ENCODE data around the gene STOX1. TPM values are rescaled to one million over a fixed set of nuclear protein-coding genes. Genes with fewer than 3 reads are reported as not detected.

STOX1 gene
- total and polyA plus RNA-seq, 2 donors (not counting 1 experiment from before 2014, with no cell fraction given): under 0.01 to 0.05 TPM

- Histone ChIP-seq H2AFZ (ENCODE audit: low read length) (no peak overlapping the region), H3K27me3 (ENCODE audit: control insufficient read depth, insufficient read depth, low read length) (no peaks in the 10 kb centered on the region), H3K4me1 (ENCODE audit: control insufficient read depth, extremely low read depth, insufficient read depth, low read length) (no peaks in the 10 kb centered on the region), H3K4me3 (replicated peaks in 1 of 4; ENCODE audit: control extremely low read depth in 1 of 4, insufficient read depth in 1 of 4, low read depth in 3 of 4, low read length in 4 of 4) (no peak overlapping the region), H3K79me2 (ENCODE audit: control insufficient read depth, insufficient read depth, low read length) (no peaks in the 10 kb centered on the region), H3K9me3 (ENCODE audit: control insufficient read depth, insufficient read depth, low read depth, low read length) (no peaks in the 10 kb centered on the region), H3K27ac (ENCODE audit: insufficient read depth, low read length) (no peak overlapping the region), H3K9ac (ENCODE audit: insufficient read depth, low read length) (no peak overlapping the region), H3K4me2 (ENCODE audit: extremely low read depth, insufficient read depth, low read length) (no peak overlapping the region), H4K20me1 (ENCODE audit: control insufficient read depth, extremely low read depth, insufficient read depth, low read length) (no peaks in the 10 kb centered on the region), H3K36me3 (ENCODE audit: control insufficient read depth, insufficient read depth, low read length) (peaks cover 2% of the 10 kb centered on the region)
- TF ChIP-seq CTCF (conservative IDR thresholded peaks at IDR 0.05 in 1 of 2, IDR thresholded peaks at IDR 0.05 in 1 of 2; ENCODE audit: low read depth in 1 of 2, low read length in 2 of 2) (no peak), EZH2 (IDR thresholded peaks at IDR 0.05; ENCODE audit: low read length, missing control alignments) (no peak)
- no peak for DNase-seq (ENCODE audit: low read depth in 2 of 2)
Observed at GRCh38 chr10:68787813-68788212, 39.5 kb upstream of the STOX1 start.

GRCh38 chr10:68790476-68790875 lies 36.9 kb upstream of the STOX1 start:
- no peak overlapping the region for H3K9ac ChIP-seq (ENCODE audit: insufficient read depth, low read length)
- H3K79me2 ChIP-seq (ENCODE audit: control insufficient read depth, insufficient read depth, low read length): no peaks in the 10 kb centered on the region
- H3K4me3 ChIP-seq (replicated peaks in 1 of 4; ENCODE audit: control extremely low read depth in 1 of 4, insufficient read depth in 1 of 4, low read depth in 3 of 4, low read length in 4 of 4): no peak overlapping the region
- H2AFZ ChIP-seq (ENCODE audit: low read length): no peak overlapping the region
- H3K4me2 ChIP-seq (ENCODE audit: extremely low read depth, insufficient read depth, low read length): no peak overlapping the region
- no peak overlapping the region for H3K27ac ChIP-seq (ENCODE audit: insufficient read depth, low read length)
- TF ChIP-seq EZH2 (IDR thresholded peaks at IDR 0.05; ENCODE audit: low read length, missing control alignments) (no peak), CTCF (conservative IDR thresholded peaks at IDR 0.05 in 1 of 2, IDR thresholded peaks at IDR 0.05 in 1 of 2; ENCODE audit: low read depth in 1 of 2, low read length in 2 of 2) (no peak)
- H3K27me3 ChIP-seq (ENCODE audit: control insufficient read depth, insufficient read depth, low read length): no peaks in the 10 kb centered on the region
- no peaks in the 10 kb centered on the region for H3K4me1 ChIP-seq (ENCODE audit: control insufficient read depth, extremely low read depth, insufficient read depth, low read length)
- peaks cover 4% of the 10 kb centered on the region for H3K36me3 ChIP-seq (ENCODE audit: control insufficient read depth, insufficient read depth, low read length)
- no peak for DNase-seq (ENCODE audit: low read depth in 2 of 2)
- no peaks in the 10 kb centered on the region for H3K9me3 ChIP-seq (ENCODE audit: control insufficient read depth, insufficient read depth, low read depth, low read length)
- no peaks in the 10 kb centered on the region for H4K20me1 ChIP-seq (ENCODE audit: control insufficient read depth, extremely low read depth, insufficient read depth, low read length)

GRCh38 chr10:68792115-68792514 lies 35.2 kb upstream of the STOX1 start:
- H3K27ac ChIP-seq (ENCODE audit: insufficient read depth, low read length): no peak overlapping the region
- H3K9me3 ChIP-seq (ENCODE audit: control insufficient read depth, insufficient read depth, low read depth, low read length): no peaks in the 10 kb centered on the region
- peaks cover 4% of the 10 kb centered on the region for H3K36me3 ChIP-seq (ENCODE audit: control insufficient read depth, insufficient read depth, low read length)
- peak in 1 of 2 donors; percentile 58 for DNase-seq (ENCODE audit: low read depth in 2 of 2)
- no peak overlapping the region for H3K9ac ChIP-seq (ENCODE audit: insufficient read depth, low read length)
- H3K4me2 ChIP-seq (ENCODE audit: extremely low read depth, insufficient read depth, low read length): no peak overlapping the region
- no peaks in the 10 kb centered on the region for H3K4me1 ChIP-seq (ENCODE audit: control insufficient read depth, extremely low read depth, insufficient read depth, low read length)
- no peak overlapping the region for H2AFZ ChIP-seq (ENCODE audit: low read length)
- H3K4me3 ChIP-seq (replicated peaks in 1 of 4; ENCODE audit: control extremely low read depth in 1 of 4, insufficient read depth in 1 of 4, low read depth in 3 of 4, low read length in 4 of 4): no peak overlapping the region
- TF ChIP-seq CTCF (conservative IDR thresholded peaks at IDR 0.05 in 1 of 2, IDR thresholded peaks at IDR 0.05 in 1 of 2; ENCODE audit: low read depth in 1 of 2, low read length in 2 of 2) (peak in 1 of 2 donors; percentile 24), EZH2 (IDR thresholded peaks at IDR 0.05; ENCODE audit: low read length, missing control alignments) (no peak)
- no peaks in the 10 kb centered on the region for H3K27me3 ChIP-seq (ENCODE audit: control insufficient read depth, insufficient read depth, low read length)
- H3K79me2 ChIP-seq (ENCODE audit: control insufficient read depth, insufficient read depth, low read length): no peaks in the 10 kb centered on the region
- no peaks in the 10 kb centered on the region for H4K20me1 ChIP-seq (ENCODE audit: control insufficient read depth, extremely low read depth, insufficient read depth, low read length)
